Keratinocyte (primary cell): ENCODE results near the gene TUBB4B. TPM values are rescaled to one million over a fixed set of nuclear protein-coding genes. Genes with fewer than 3 reads are reported as not detected.

Experiments used
- DNase-seq: peaks from one replicate; pipeline ENCODE4 v3.0.0-alpha.2; 2011; ENCODE audit warnings: low read depth, missing footprints, low spot score
- FAIRE-seq: peaks from 2 replicates; lab custom pipeline; 2011; peaks lifted over from hg19 to GRCh38; lab: Jason Lieb, UNC
- H2AFZ ChIP-seq: 2 replicates; pipeline ENCODE4 v1.6.0; 2012; ENCODE audit warnings: low read length, control low read depth, inconsistent platforms; ENCODE audit not compliant: control insufficient read depth
- H3K27ac ChIP-seq: 2 replicates; pipeline ENCODE4 v1.5.1; 2011; ENCODE audit warnings: low read length; ENCODE audit not compliant: control insufficient read depth, insufficient read depth
- H3K27me3 ChIP-seq: 3 replicates; pipeline ENCODE4 v1.6.0; 2011; ENCODE audit warnings: low read length; ENCODE audit not compliant: control insufficient read depth, insufficient read depth; ENCODE audit errors: extremely low read depth
- H3K36me3 ChIP-seq, 2 experiments: 2 replicates in 1 of 2; 3 replicates in 1 of 2; pipeline ENCODE4 v1.5.1; 2011; ENCODE audit warnings: low read length in 2 of 2, mild to moderate bottlenecking in 1 of 2; ENCODE audit not compliant: control insufficient read depth in 2 of 2, insufficient read depth in 2 of 2; ENCODE audit errors: extremely low read depth in 1 of 2
- H3K4me1 ChIP-seq: 3 replicates; pipeline ENCODE4 v1.5.1; 2011; ENCODE audit warnings: low read length; ENCODE audit not compliant: control insufficient read depth, insufficient read depth; ENCODE audit errors: extremely low read depth
- H3K4me2 ChIP-seq: 3 replicates; pipeline ENCODE4 v1.6.0; 2011; ENCODE audit warnings: low read depth, low read length; ENCODE audit not compliant: control insufficient read depth, insufficient read depth; ENCODE audit errors: extremely low read depth
- H3K4me3 ChIP-seq, 3 experiments: fragments of 200-600 bp in 1 of 3; sonication (generic) in 1 of 3; 2 replicates in 2 of 3; 3 replicates in 1 of 3; pipeline ENCODE4 v1.5.1; 2011 to 2016; ENCODE audit warnings: low read length in 3 of 3, mild to moderate bottlenecking in 3 of 3, control low read depth in 2 of 3, inconsistent platforms in 1 of 3, low read depth in 1 of 3, mixed read lengths in 1 of 3, mixed run types in 1 of 3, moderate library complexity in 1 of 3; ENCODE audit not compliant: control insufficient read depth in 2 of 3, insufficient read depth in 2 of 3; ENCODE audit errors: extremely low read depth in 1 of 3
- H3K79me2 ChIP-seq: 2 replicates; pipeline ENCODE4 v1.6.0; 2012; ENCODE audit warnings: low read length; ENCODE audit not compliant: control insufficient read depth, insufficient read depth
- H3K9ac ChIP-seq: 3 replicates; pipeline ENCODE4 v1.6.0; 2011; ENCODE audit warnings: low read length; ENCODE audit not compliant: control insufficient read depth, insufficient read depth; ENCODE audit errors: extremely low read depth
- H3K9me1 ChIP-seq: 3 replicates; pipeline ENCODE4 v1.6.0; 2011; ENCODE audit warnings: low read length; ENCODE audit not compliant: control insufficient read depth, insufficient read depth; ENCODE audit errors: extremely low read depth
- H3K9me3 ChIP-seq: 2 replicates; pipeline ENCODE4 v1.5.1; 2012; ENCODE audit warnings: low read depth, low read length; ENCODE audit not compliant: control insufficient read depth
- H4K20me1 ChIP-seq: 3 replicates; pipeline ENCODE4 v1.6.0; 2011; ENCODE audit warnings: low read length; ENCODE audit not compliant: control insufficient read depth, insufficient read depth; ENCODE audit errors: extremely low read depth
- CTCF ChIP-seq, 3 experiments: IDR thresholded peaks in 1 of 3; conservative IDR thresholded peaks in 1 of 3; optimal IDR thresholded peaks in 1 of 3; 2 replicates in 2 of 3; 3 replicates in 1 of 3; pipeline versions ENCODE3 to v1.5.1; 2011; ENCODE audit warnings: low read length in 3 of 3, mild to moderate bottlenecking in 3 of 3, moderate library complexity in 2 of 3, control low read depth in 1 of 3, inconsistent platforms in 1 of 3; ENCODE audit not compliant: insufficient read depth in 2 of 3; ENCODE audit errors: extremely low read depth in 1 of 3
- EZH2 ChIP-seq: IDR thresholded peaks from one replicate; pipeline ENCODE4 v1.6.1; 2012; ENCODE audit warnings: inconsistent platforms, mild to moderate bottlenecking, low read length, moderate library complexity
- dilution Hi-C: fragments of 300-500 bp; cut with MboI; formaldehyde crosslinking; loops from one replicate; pipeline ENCODE4 v1.7.0; 2020; ENCODE audit warnings: low sequenced_read_pairs; ENCODE audit not compliant: extremely low pct_ligation_motif_present
- polyA plus RNA-seq, 5 experiments: library from polyadenylated mRNA; depleted of rRNA in 3 of 5; stranded (reverse) in 3 of 5; stranded (forward) in 1 of 5; unstranded in 1 of 5; fragments of >200 nt; gene quantifications; 1 replicate in 1 of 5; 2 replicates in 3 of 5; 3 replicates in 1 of 5; pipeline versions ENCODE4 v1.2.1 to v1.2.3, GENCODE V29; 2011 to 2012; ENCODE audit warnings: missing spikeins in 2 of 5, low read depth in 1 of 5, low replicate concordance in 1 of 5

Gene TUBB4B
- polyA plus RNA-seq, 1 donor (not counting 4 experiments of a cell fraction or from before 2014, with no cell fraction given): 440 TPM

GRCh38 chr9:137222190-137223077 lies 18.7 kb upstream of the TUBB4B start, which contains the start of gene RNF208:
Gene RNF208, minus strand, starts transcription at chr9:137222240. Its CDS starts 1,028 bp downstream, at chr9:137221212.
- Histone ChIP-seq H3K4me1 (peaks cover 48% of the 10 kb centered on the region), H3K4me3 (peak within 1 kb of the TSS; percentile 64 to 81 (median 65)), H3K9ac (peak within 1 kb of the TSS; percentile 58), H2AFZ (peak within 1 kb of the TSS; percentile 52), H3K4me2 (peak within 1 kb of the TSS; percentile 83), H3K9me1 (no peaks in the 10 kb centered on the region), H4K20me1 (no peaks in the 10 kb centered on the region), H3K36me3 (no peaks in the 10 kb centered on the region), H3K9me3 (no peaks in the 10 kb centered on the region), H3K27ac (peak within 1 kb of the TSS; percentile 40), H3K79me2 (no peaks in the 10 kb centered on the region), H3K27me3 (no peaks in the 10 kb centered on the region)
- DNase-seq (no peak), FAIRE-seq (no peak)
- dilution Hi-C loops: no loop called here
- TF ChIP-seq CTCF (optimal IDR thresholded peaks at IDR 0.05 in 1 of 3, IDR thresholded peaks at IDR 0.05 in 1 of 3, conservative IDR thresholded peaks at IDR 0.05 in 1 of 3; ENCODE audit: extremely low read depth in 1 of 3, insufficient read depth in 2 of 3, low read length in 3 of 3) (no peak), EZH2 (no peak)

GRCh38 chr9:137223078-137223970 lies 17.8 kb upstream of the TUBB4B start:
- H3K79me2 ChIP-seq: no peaks in the 10 kb centered on the region
- DNase-seq (peak; percentile 95), FAIRE-seq (peak; percentile 73)
- no peaks in the 10 kb centered on the region for H3K9me1 ChIP-seq
- H3K27ac ChIP-seq: peak overlapping the region; percentile 75
- H3K4me3 ChIP-seq: peak overlapping the region; percentile 64 to 81 (median 71)
- dilution Hi-C loops: no loop called here
- no peaks in the 10 kb centered on the region for H4K20me1 ChIP-seq
- H3K9me3 ChIP-seq: no peaks in the 10 kb centered on the region
- no peaks in the 10 kb centered on the region for H3K36me3 ChIP-seq
- H2AFZ ChIP-seq: peak overlapping the region; percentile 75
- peak overlapping the region; percentile 91 for H3K4me2 ChIP-seq
- H3K9ac ChIP-seq: peak overlapping the region; percentile 80
- H3K27me3 ChIP-seq: no peaks in the 10 kb centered on the region
- peaks cover 44% of the 10 kb centered on the region for H3K4me1 ChIP-seq
- TF ChIP-seq EZH2: no peak
- no peak for TF ChIP-seq CTCF (optimal IDR thresholded peaks at IDR 0.05 in 1 of 3, IDR thresholded peaks at IDR 0.05 in 1 of 3, conservative IDR thresholded peaks at IDR 0.05 in 1 of 3; ENCODE audit: extremely low read depth in 1 of 3, insufficient read depth in 2 of 3, low read length in 3 of 3)
